Trophoblast cell (in vitro differentiated cells and primary cell): Measurements from ENCODE around the gene SLC6A9.

ENCODE experiments used
- DNase-seq, 2 donors: peaks; one replicate each; pipeline ENCODE4 v3.0.0-alpha.2; 2016
- H2AFZ ChIP-seq: 2 replicates; pipeline ENCODE4 v1.6.1; 2013; ENCODE audit warnings: low read length, moderate library complexity, mild to moderate bottlenecking; ENCODE audit not compliant: insufficient read depth, poor library complexity
- H2AK5ac ChIP-seq: 2 replicates; pipeline ENCODE4 v1.6.1; 2013; ENCODE audit warnings: mild to moderate bottlenecking, low read length
- H2BK120ac ChIP-seq: 2 replicates; pipeline ENCODE4 v1.6.1; 2013; ENCODE audit warnings: low read length, mild to moderate bottlenecking, moderate library complexity; ENCODE audit not compliant: insufficient read depth, poor library complexity
- H2BK12ac ChIP-seq: 2 replicates; pipeline ENCODE4 v1.6.1; 2013; ENCODE audit warnings: mild to moderate bottlenecking, low read length, moderate library complexity
- H2BK5ac ChIP-seq: 2 replicates; pipeline ENCODE4 v1.6.1; 2013; ENCODE audit warnings: low read length, low read depth, moderate library complexity, mild to moderate bottlenecking; ENCODE audit not compliant: poor library complexity
- H3K14ac ChIP-seq: 2 replicates; pipeline ENCODE4 v1.6.1; 2013; ENCODE audit warnings: mild to moderate bottlenecking, low read length
- H3K18ac ChIP-seq: 2 replicates; pipeline ENCODE4 v1.6.1; 2013; ENCODE audit warnings: mild to moderate bottlenecking, low read length
- H3K23ac ChIP-seq: 2 replicates; pipeline ENCODE4 v1.6.1; 2013; ENCODE audit warnings: low read length
- H3K27ac ChIP-seq: 2 replicates; pipeline ENCODE4 v1.5.1; 2013; ENCODE audit warnings: low read depth, mild to moderate bottlenecking, inconsistent platforms, low read length, moderate library complexity
- H3K27me3 ChIP-seq: 2 replicates; pipeline ENCODE4 v1.6.1; 2013; ENCODE audit warnings: inconsistent platforms, mild to moderate bottlenecking, low read length, moderate library complexity; ENCODE audit not compliant: insufficient read depth
- H3K36me3 ChIP-seq, 2 experiments: 1 replicate in 1 of 2; 2 replicates in 1 of 2; pipeline ENCODE4 v1.6.1; 2013; ENCODE audit warnings: low read length in 2 of 2, mild to moderate bottlenecking in 2 of 2, moderate library complexity in 1 of 2; ENCODE audit not compliant: insufficient read depth in 2 of 2, control insufficient read depth in 1 of 2
- H3K4ac ChIP-seq: 2 replicates; pipeline ENCODE4 v1.6.1; 2013; ENCODE audit warnings: low read depth, mild to moderate bottlenecking, low read length, moderate library complexity
- H3K4me1 ChIP-seq, 2 experiments: 1 replicate in 1 of 2; 2 replicates in 1 of 2; pipeline ENCODE4 v1.6.1; 2013; ENCODE audit warnings: low read length in 2 of 2, mild to moderate bottlenecking in 2 of 2, moderate library complexity in 1 of 2; ENCODE audit not compliant: insufficient read depth in 2 of 2, control insufficient read depth in 1 of 2
- H3K4me2 ChIP-seq: 2 replicates; pipeline ENCODE4 v1.6.1; 2013; ENCODE audit warnings: inconsistent platforms, mild to moderate bottlenecking, low read length, moderate library complexity
- H3K4me3 ChIP-seq: 2 replicates; pipeline ENCODE4 v1.5.1; 2013; ENCODE audit warnings: mild to moderate bottlenecking, low read depth, low read length, inconsistent platforms
- H3K79me1 ChIP-seq: one replicate; pipeline ENCODE4 v1.6.1; 2013; ENCODE audit warnings: low read length
- H3K79me2 ChIP-seq: 2 replicates; pipeline ENCODE4 v1.6.1; 2013; ENCODE audit warnings: low read length, mild to moderate bottlenecking; ENCODE audit not compliant: control insufficient read depth, insufficient read depth, poor library complexity
- H3K9ac ChIP-seq: 2 replicates; pipeline ENCODE4 v1.6.1; 2013; ENCODE audit warnings: mild to moderate bottlenecking, low read length
- H3K9me3 ChIP-seq: 2 replicates; pipeline ENCODE4 v1.6.1; 2013; ENCODE audit warnings: low read depth, mild to moderate bottlenecking, control low read depth, inconsistent platforms, low read length; ENCODE audit not compliant: insufficient read depth
- H4K12ac ChIP-seq: 2 replicates; pipeline ENCODE4 v1.6.1; 2013; ENCODE audit warnings: low read depth, mild to moderate bottlenecking, low read length, moderate library complexity
- H4K8ac ChIP-seq: 2 replicates; pipeline ENCODE4 v1.6.1; 2013; ENCODE audit warnings: low read depth, mild to moderate bottlenecking, low read length, moderate library complexity
- H4K91ac ChIP-seq: one replicate; pipeline ENCODE4 v1.6.1; 2013; ENCODE audit warnings: low read depth, mild to moderate bottlenecking, low read length, moderate library complexity
- WGBS: extraction: QIAGEN DNeasy Blood & Tissue Kit; methylation state at CpG from one replicate; pipeline ENCODE4 v1.1.7; 2013; ENCODE audit warnings: missing lambda C conversion rate; ENCODE audit not compliant: insufficient read length, insufficient coverage; ENCODE audit errors: extremely low coverage; 5-methylcytosine and 5-hydroxymethylcytosine counted together

Gene SLC6A9

GRCh38 chr1:44012941-44013609 lies 18.2 kb downstream of the SLC6A9 start:
- no peak overlapping the region for H3K9ac ChIP-seq
- H2BK12ac ChIP-seq = no peak overlapping the region
- H3K79me2 ChIP-seq = no peaks in the 10 kb centered on the region
- H3K4me1 ChIP-seq = peaks cover 6 to 8% of the 10 kb centered on the region in 2 experiments
- no peak overlapping the region for H3K4ac ChIP-seq
- no peak overlapping the region for H4K12ac ChIP-seq
- no peak overlapping the region for H2AFZ ChIP-seq
- H2BK120ac ChIP-seq = no peak overlapping the region
- H3K14ac ChIP-seq = no peak overlapping the region
- H3K27ac ChIP-seq = no peak overlapping the region
- no CpG with 5 or more reads among the region's 13 CpGs for WGBS
- no peak overlapping the region for H3K4me2 ChIP-seq
- no peaks in the 10 kb centered on the region for H3K27me3 ChIP-seq
- no peak overlapping the region for H4K91ac ChIP-seq
- H2AK5ac ChIP-seq = no peak overlapping the region
- H3K4me3 ChIP-seq = no peak overlapping the region
- no peak overlapping the region for H3K23ac ChIP-seq
- H4K8ac ChIP-seq = no peak overlapping the region
- H3K79me1 ChIP-seq = no peaks in the 10 kb centered on the region
- no peak for DNase-seq
- no peak overlapping the region for H3K18ac ChIP-seq
- peaks cover 3% of the 10 kb centered on the region for H3K9me3 ChIP-seq
- H2BK5ac ChIP-seq = no peak overlapping the region
- H3K36me3 ChIP-seq = no peaks in the 10 kb centered on the region

GRCh38 chr1:44012404-44012803 lies 18.9 kb downstream of the SLC6A9 start:
- Histone ChIP-seq H3K4me3 (no peak overlapping the region), H3K4me2 (no peak overlapping the region), H2BK12ac (no peak overlapping the region), H3K18ac (no peak overlapping the region), H3K23ac (no peak overlapping the region), H3K14ac (no peak overlapping the region), H3K27ac (no peak overlapping the region), H2AK5ac (no peak overlapping the region), H2AFZ (no peak overlapping the region), H2BK5ac (no peak overlapping the region), H4K8ac (no peak overlapping the region), H3K9ac (no peak overlapping the region), H3K4ac (no peak overlapping the region), H4K12ac (no peak overlapping the region), H4K91ac (no peak overlapping the region), H3K27me3 (no peaks in the 10 kb centered on the region), H3K79me1 (no peaks in the 10 kb centered on the region), H3K36me3 (no peaks in the 10 kb centered on the region), H3K9me3 (peaks cover 3% of the 10 kb centered on the region), H3K79me2 (no peaks in the 10 kb centered on the region), H3K4me1 (peaks cover 6 to 8% of the 10 kb centered on the region in 2 experiments), H2BK120ac (no peak overlapping the region)
- no CpG with 5 or more reads among the region's 2 CpGs for WGBS
- no peak for DNase-seq

GRCh38 chr1:44010935-44011471 lies 20.3 kb downstream of the SLC6A9 start:
- no peak overlapping the region for H3K27ac ChIP-seq
- no peak overlapping the region for H2BK5ac ChIP-seq
- whole genome bisulfite sequencing = no CpG with 5 or more reads among the region's 11 CpGs
- no peak overlapping the region for H4K12ac ChIP-seq
- H3K9me3 ChIP-seq = peaks cover 3% of the 10 kb centered on the region
- H4K91ac ChIP-seq = no peak overlapping the region
- H3K79me1 ChIP-seq = no peaks in the 10 kb centered on the region
- H2AK5ac ChIP-seq = no peak overlapping the region
- no peak overlapping the region for H2BK12ac ChIP-seq
- no peak for DNase-seq
- H3K79me2 ChIP-seq = no peaks in the 10 kb centered on the region
- H3K18ac ChIP-seq = no peak overlapping the region
- H3K4ac ChIP-seq = no peak overlapping the region
- no peak overlapping the region for H2BK120ac ChIP-seq
- no peaks in the 10 kb centered on the region for H3K27me3 ChIP-seq
- peaks cover 6 to 8% of the 10 kb centered on the region in 2 experiments for H3K4me1 ChIP-seq
- no peak overlapping the region for H4K8ac ChIP-seq
- no peak overlapping the region for H3K23ac ChIP-seq
- no peak overlapping the region for H3K4me3 ChIP-seq
- no peaks in the 10 kb centered on the region for H3K36me3 ChIP-seq
- no peak overlapping the region for H2AFZ ChIP-seq
- H3K14ac ChIP-seq = no peak overlapping the region
- no peak overlapping the region for H3K4me2 ChIP-seq
- H3K9ac ChIP-seq = no peak overlapping the region

DNA sequence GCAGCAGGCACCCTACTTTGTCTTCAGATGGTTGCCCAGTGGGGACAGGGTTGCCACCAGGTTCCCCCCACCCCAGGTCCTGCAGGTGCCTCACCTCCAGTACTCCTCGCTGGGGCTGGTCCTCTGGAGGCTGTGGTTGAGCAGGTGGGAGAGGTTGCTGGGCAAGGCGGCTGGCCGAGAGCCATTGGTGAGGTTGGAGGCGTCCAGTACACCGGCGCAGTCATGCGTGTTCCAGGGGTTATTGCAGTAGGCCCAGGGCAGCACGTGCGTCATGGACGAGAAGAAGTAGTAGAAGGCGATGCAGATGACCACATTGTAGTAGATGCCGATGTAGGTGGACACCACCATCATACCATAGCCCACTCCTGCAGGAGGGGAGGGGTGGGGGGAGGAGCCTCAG lies 23.0 kb downstream of the SLC6A9 start:
- DNase-seq = no peak
- no peak overlapping the region for H2AK5ac ChIP-seq
- no peak overlapping the region for H4K8ac ChIP-seq
- no peak overlapping the region for H3K4me2 ChIP-seq
- no peaks in the 10 kb centered on the region for H3K79me2 ChIP-seq
- H4K91ac ChIP-seq = no peak overlapping the region
- H3K23ac ChIP-seq = no peak overlapping the region
- no peaks in the 10 kb centered on the region for H3K79me1 ChIP-seq
- no peaks in the 10 kb centered on the region for H3K9me3 ChIP-seq
- H3K27ac ChIP-seq = no peak overlapping the region
- H3K27me3 ChIP-seq = no peaks in the 10 kb centered on the region
- no peaks in the 10 kb centered on the region for H3K36me3 ChIP-seq
- no peak overlapping the region for H3K14ac ChIP-seq
- H3K18ac ChIP-seq = no peak overlapping the region
- no peak overlapping the region for H2BK5ac ChIP-seq
- H4K12ac ChIP-seq = no peak overlapping the region
- no peak overlapping the region for H2BK12ac ChIP-seq
- no CpG with 5 or more reads among the region's 12 CpGs for WGBS
- no peak overlapping the region for H2AFZ ChIP-seq
- H2BK120ac ChIP-seq = no peak overlapping the region
- H3K4me3 ChIP-seq = no peak overlapping the region
- H3K9ac ChIP-seq = no peak overlapping the region
- peaks cover 6 to 8% of the 10 kb centered on the region in 2 experiments for H3K4me1 ChIP-seq
- no peak overlapping the region for H3K4ac ChIP-seq
